HCT116 (cell line): ENCODE data around the gene C14orf132. TPM values are rescaled to one million over a fixed set of nuclear protein-coding genes. Genes with fewer than 3 reads are reported as not detected.

ENCODE experiments used
- ATAC-seq: fragments of 200-7000 bp; cut with Tn5 transposase; 2 replicates; pipeline ENCODE4 v1.9.1; 2020; ENCODE audit warnings: mild to moderate bottlenecking, moderate library complexity
- BruUV-seq: library from RNA; stranded (reverse); fragments of 400-500 nt; replicated peaks from 2 replicates; lab custom pipeline; 2021; lab: Mats Ljungman, UMichigan
- CTCF ChIA-PET: fragments of 300-600 bp; sonication (Branson Sonifier 250); formaldehyde crosslinking; loops from one replicate; lab custom pipeline; 2021; ENCODE audit warnings: antibody characterized with exemption; lab: Charles Lee
- POLR2A ChIA-PET: fragments of 300-600, 350-600 bp; sonication (Branson Sonifier 250); formaldehyde crosslinking; loops from one replicate; lab custom pipeline; 2021; ENCODE audit warnings: antibody characterized with exemption; lab: Charles Lee
- RAD21 ChIA-PET, 2 experiments: fragments of 300-600 bp; sonication (Branson Sonifier 250); formaldehyde crosslinking; loops; one replicate each; lab custom pipeline; 2023; ENCODE audit warnings: low total read pairs in 2 of 2; ENCODE audit not compliant: uncharacterized antibody in 2 of 2, unreplicated experiment in 2 of 2, low non-redundant PET in 1 of 2; lab: Charles Lee
- DNase-seq: peaks from one replicate; pipeline ENCODE4 v3.0.0-alpha.2; 2010; ENCODE audit warnings: low read depth, low spot score
- H2AFZ ChIP-seq: fragments of 200-600 bp; shearing (Covaris generic), sonication (generic); 2 replicates; pipeline ENCODE4 v1.6.1; 2017; ENCODE audit warnings: low read depth, mixed run types, mixed read lengths, antibody characterized with exemption, low read length; ENCODE audit not compliant: poor library complexity, severe bottlenecking
- H3K27ac ChIP-seq: 2 replicates; pipeline ENCODE4 v1.5.1; 2012; ENCODE audit warnings: low read depth, low read length
- H3K27me3 ChIP-seq: fragments of 200-600 bp; sonication (generic); 2 replicates; pipeline ENCODE4 v1.6.1; 2016; ENCODE audit warnings: mixed run types, low read length, mixed read lengths; ENCODE audit not compliant: insufficient read depth
- H3K36me3 ChIP-seq, 2 experiments: fragments of 200-500 bp in 1 of 2; fragments of 200-600 bp in 1 of 2; sonication (Bioruptor generic) in 1 of 2; sonication (generic) in 1 of 2; 2 replicates each; pipeline versions ENCODE4 v1.5.1 to v1.6.1; 2014 to 2016; ENCODE audit warnings: low read length in 2 of 2, inconsistent platforms in 1 of 2, mixed read lengths in 1 of 2, mixed run types in 1 of 2; ENCODE audit not compliant: insufficient read depth in 2 of 2, control insufficient read depth in 1 of 2
- H3K4me1 ChIP-seq, 2 experiments: fragments of 200-600 bp in 1 of 2; sonication (generic) in 1 of 2; 2 replicates each; pipeline versions ENCODE4 v1.5.1 to v1.6.1; 2012 to 2017; ENCODE audit warnings: low read length in 2 of 2, inconsistent platforms in 1 of 2, mild to moderate bottlenecking in 1 of 2, mixed read lengths in 1 of 2, mixed run types in 1 of 2, moderate library complexity in 1 of 2; ENCODE audit not compliant: insufficient read depth in 2 of 2, control insufficient read depth in 1 of 2
- H3K4me2 ChIP-seq: fragments of 200-600 bp; sonication (generic); 2 replicates; pipeline ENCODE4 v1.6.1; 2017; ENCODE audit warnings: mixed run types, low read length, mixed read lengths
- H3K4me3 ChIP-seq, 2 experiments: fragments of 200-600 bp in 1 of 2; sonication (generic) in 1 of 2; replicated peaks in 1 of 2; 2 replicates each; pipeline ENCODE4 v1.5.1; 2011 to 2016; ENCODE audit warnings: low read length in 2 of 2, control low read depth in 1 of 2, low read depth in 1 of 2, mild to moderate bottlenecking in 1 of 2, mixed read lengths in 1 of 2, mixed run types in 1 of 2
- H3K79me2 ChIP-seq: fragments of 200-600 bp; sonication (generic); 2 replicates; pipeline ENCODE4 v1.6.1; 2017; ENCODE audit warnings: mild to moderate bottlenecking, mixed run types, low read length, moderate library complexity, mixed read lengths; ENCODE audit not compliant: insufficient read depth
- H3K9ac ChIP-seq: fragments of 200-600 bp; sonication (generic); 2 replicates; pipeline ENCODE4 v1.6.1; 2016; ENCODE audit warnings: low read length, mixed read lengths
- H3K9me2 ChIP-seq: fragments of 200-600 bp; sonication (generic), shearing (Covaris generic); 2 replicates; pipeline ENCODE4 v1.6.1; 2017; ENCODE audit warnings: mixed run types, mild to moderate bottlenecking, moderate library complexity; ENCODE audit not compliant: insufficient read depth
- H3K9me3 ChIP-seq, 2 experiments: fragments of 200-500 bp in 1 of 2; fragments of 200-600 bp in 1 of 2; sonication (Bioruptor generic) in 1 of 2; sonication (generic) in 1 of 2; 2 replicates each; pipeline ENCODE4 v1.6.1; 2014 to 2017; ENCODE audit warnings: low read length in 2 of 2, mixed read lengths in 2 of 2, inconsistent platforms in 1 of 2, low read depth in 1 of 2, mild to moderate bottlenecking in 1 of 2, mixed run types in 1 of 2, moderate library complexity in 1 of 2; ENCODE audit not compliant: control insufficient read depth in 1 of 2, insufficient read depth in 1 of 2
- H4K20me1 ChIP-seq: fragments of 200-600 bp; sonication (generic), shearing (Covaris generic); 2 replicates; pipeline ENCODE4 v1.6.1; 2017; ENCODE audit warnings: mixed run types, mild to moderate bottlenecking, moderate library complexity; ENCODE audit not compliant: insufficient read depth
- ATF3 ChIP-seq: IDR thresholded peaks from 2 replicates; pipeline ENCODE4 v1.6.1; 2012
- EZH2 ChIP-seq: fragments of 200-600 bp; sonication (generic); IDR thresholded peaks from 2 replicates; pipeline ENCODE4 v1.6.1; 2017; ENCODE audit warnings: antibody characterized with exemption, mixed run types
- EZH2phosphoT487 ChIP-seq: fragments of 200-600 bp; IDR thresholded peaks from 2 replicates; pipeline ENCODE4 v1.6.1; 2018; ENCODE audit warnings: antibody characterized with exemption, borderline replicate concordance
- FOSL1 ChIP-seq: IDR thresholded peaks from 2 replicates; pipeline ENCODE4 v1.6.1; 2012; ENCODE audit warnings: low read depth
- JUND ChIP-seq: IDR thresholded peaks from 2 replicates; pipeline ENCODE4 v1.6.1; 2012
- POLR2A ChIP-seq: IDR thresholded peaks from 2 replicates; pipeline ENCODE4 v1.7.0; 2011; ENCODE audit warnings: borderline replicate concordance; ENCODE audit not compliant: insufficient read depth, insufficient read length; ENCODE audit errors: extremely low read depth
- RAD21 ChIP-seq: IDR thresholded peaks from 2 replicates; pipeline ENCODE4 v1.6.1; 2012; ENCODE audit warnings: low read depth, mild to moderate bottlenecking
- SIN3A ChIP-seq: IDR thresholded peaks from 2 replicates; pipeline ENCODE4 v1.6.1; 2012; ENCODE audit warnings: low read depth
- SP1 ChIP-seq: IDR thresholded peaks from 2 replicates; pipeline ENCODE4 v1.6.1; 2012; ENCODE audit warnings: low read depth
- TCF7L2 ChIP-seq: IDR thresholded peaks from 2 replicates; pipeline ENCODE4 v1.7.0; 2011; ENCODE audit warnings: borderline replicate concordance, inconsistent platforms; ENCODE audit not compliant: insufficient read depth, insufficient read length; ENCODE audit errors: extremely low read depth
- YY1 ChIP-seq: IDR thresholded peaks from 2 replicates; pipeline ENCODE4 v1.6.1; 2011; ENCODE audit warnings: low read length, low read depth, moderate library complexity, mild to moderate bottlenecking; ENCODE audit not compliant: insufficient replicate concordance; ENCODE audit errors: extremely low read depth
- ZBTB33 ChIP-seq: IDR thresholded peaks from 2 replicates; pipeline ENCODE4 v1.6.1; 2011; ENCODE audit warnings: mild to moderate bottlenecking, low read length, moderate library complexity; ENCODE audit not compliant: insufficient replicate concordance; ENCODE audit errors: extremely low read depth
- ZFX ChIP-seq: fragments of 450-650 bp; IDR thresholded peaks from 2 replicates; pipeline ENCODE4 v1.6.1; 2017
- ZNF274 ChIP-seq: fragments of 200-500 bp; sonication (Bioruptor generic); IDR thresholded peaks from 2 replicates; pipeline ENCODE4 v1.6.1; 2014; ENCODE audit warnings: mild to moderate bottlenecking, low read depth, low read length, inconsistent platforms
- intact Hi-C: fragments of 100-400 bp; cut with micrococcal nuclease; formaldehyde crosslinking; loops from 2 replicates; pipeline ENCODE4 v1.10.0; 2022
- total RNA-seq: library from RNA; stranded (reverse); gene quantifications from one replicate; pipeline ENCODE4 v1.2.1, GENCODE V29; 2021; ENCODE audit not compliant: unreplicated experiment
- TF ChIP-seq, protein P1 (sequence below): IDR thresholded peaks from 2 replicates; pipeline ENCODE4 v1.6.1; 2012
- TF ChIP-seq, protein P2 (sequence below): IDR thresholded peaks from 2 replicates; pipeline ENCODE4 v1.6.1; 2012; ENCODE audit warnings: low read depth

Gene C14orf132
- total RNA-seq, 1 experiment from 2014 or later: 3.4 TPM

- Histone ChIP-seq H3K36me3 (no peaks in the 10 kb centered on the region; a peak in 1 of 4 replicates), H3K4me2 (no peak overlapping the region), H3K79me2 (no peaks in the 10 kb centered on the region), H2AFZ (no peak overlapping the region), H3K27ac (no peak overlapping the region), H3K9me3 (no peaks in the 10 kb centered on the region), H3K27me3 (no peaks in the 10 kb centered on the region), H3K4me1 (no peaks in the 10 kb centered on the region), H4K20me1 (no peaks in the 10 kb centered on the region)
- DNase-seq (no peak), ATAC-seq (no peak)
- CTCF ChIA-PET: no interaction called here
- RAD21 ChIA-PET: no interaction called here
- TF ChIP-seq SIN3A: no peak
- no peak for TF ChIP-seq FOSL1
- no peak for TF ChIP-seq ZFX
- TF ChIP-seq RAD21: no peak
- TF ChIP-seq ZBTB33: no peak
- TF ChIP-seq EZH2phosphoT487: no peak
- no peak for TF ChIP-seq SP1
- no peak for TF ChIP-seq TCF7L2
- TF ChIP-seq POLR2A: no peak
- no peak for TF ChIP-seq JUND
- TF ChIP-seq, protein P1, sequence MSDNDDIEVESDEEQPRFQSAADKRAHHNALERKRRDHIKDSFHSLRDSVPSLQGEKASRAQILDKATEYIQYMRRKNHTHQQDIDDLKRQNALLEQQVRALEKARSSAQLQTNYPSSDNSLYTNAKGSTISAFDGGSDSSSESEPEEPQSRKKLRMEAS: no peak
- TF ChIP-seq ZNF274: no peak
- no peak for TF ChIP-seq YY1
- TF ChIP-seq, protein P2, sequence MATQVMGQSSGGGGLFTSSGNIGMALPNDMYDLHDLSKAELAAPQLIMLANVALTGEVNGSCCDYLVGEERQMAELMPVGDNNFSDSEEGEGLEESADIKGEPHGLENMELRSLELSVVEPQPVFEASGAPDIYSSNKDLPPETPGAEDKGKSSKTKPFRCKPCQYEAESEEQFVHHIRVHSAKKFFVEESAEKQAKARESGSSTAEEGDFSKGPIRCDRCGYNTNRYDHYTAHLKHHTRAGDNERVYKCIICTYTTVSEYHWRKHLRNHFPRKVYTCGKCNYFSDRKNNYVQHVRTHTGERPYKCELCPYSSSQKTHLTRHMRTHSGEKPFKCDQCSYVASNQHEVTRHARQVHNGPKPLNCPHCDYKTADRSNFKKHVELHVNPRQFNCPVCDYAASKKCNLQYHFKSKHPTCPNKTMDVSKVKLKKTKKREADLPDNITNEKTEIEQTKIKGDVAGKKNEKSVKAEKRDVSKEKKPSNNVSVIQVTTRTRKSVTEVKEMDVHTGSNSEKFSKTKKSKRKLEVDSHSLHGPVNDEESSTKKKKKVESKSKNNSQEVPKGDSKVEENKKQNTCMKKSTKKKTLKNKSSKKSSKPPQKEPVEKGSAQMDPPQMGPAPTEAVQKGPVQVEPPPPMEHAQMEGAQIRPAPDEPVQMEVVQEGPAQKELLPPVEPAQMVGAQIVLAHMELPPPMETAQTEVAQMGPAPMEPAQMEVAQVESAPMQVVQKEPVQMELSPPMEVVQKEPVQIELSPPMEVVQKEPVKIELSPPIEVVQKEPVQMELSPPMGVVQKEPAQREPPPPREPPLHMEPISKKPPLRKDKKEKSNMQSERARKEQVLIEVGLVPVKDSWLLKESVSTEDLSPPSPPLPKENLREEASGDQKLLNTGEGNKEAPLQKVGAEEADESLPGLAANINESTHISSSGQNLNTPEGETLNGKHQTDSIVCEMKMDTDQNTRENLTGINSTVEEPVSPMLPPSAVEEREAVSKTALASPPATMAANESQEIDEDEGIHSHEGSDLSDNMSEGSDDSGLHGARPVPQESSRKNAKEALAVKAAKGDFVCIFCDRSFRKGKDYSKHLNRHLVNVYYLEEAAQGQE: no peak
- no peak for TF ChIP-seq EZH2
- no peak for TF ChIP-seq ATF3
- TF ChIP-seq, all 23 proteins: peak for 0
- H3K9ac ChIP-seq: no peak overlapping the region
- intact Hi-C loops: no loop called here
- no peaks in the 10 kb centered on the region for H3K9me2 ChIP-seq
- H3K4me3 ChIP-seq: no peak overlapping the region
- POLR2A ChIA-PET: no interaction called here
- no TSS peak for BruUV-seq
Measured at GRCh38 chr14:96053248-96053599, 14.1 kb downstream of the C14orf132 start.
